ENCODE data around the gene TSEN34.
"Not testable (repeated sequence)": the region's sequence is repeated elsewhere in the genome, so short reads cannot be mapped to it uniquely, and the experiment has no call there.

Gene TSEN34

DNA sequence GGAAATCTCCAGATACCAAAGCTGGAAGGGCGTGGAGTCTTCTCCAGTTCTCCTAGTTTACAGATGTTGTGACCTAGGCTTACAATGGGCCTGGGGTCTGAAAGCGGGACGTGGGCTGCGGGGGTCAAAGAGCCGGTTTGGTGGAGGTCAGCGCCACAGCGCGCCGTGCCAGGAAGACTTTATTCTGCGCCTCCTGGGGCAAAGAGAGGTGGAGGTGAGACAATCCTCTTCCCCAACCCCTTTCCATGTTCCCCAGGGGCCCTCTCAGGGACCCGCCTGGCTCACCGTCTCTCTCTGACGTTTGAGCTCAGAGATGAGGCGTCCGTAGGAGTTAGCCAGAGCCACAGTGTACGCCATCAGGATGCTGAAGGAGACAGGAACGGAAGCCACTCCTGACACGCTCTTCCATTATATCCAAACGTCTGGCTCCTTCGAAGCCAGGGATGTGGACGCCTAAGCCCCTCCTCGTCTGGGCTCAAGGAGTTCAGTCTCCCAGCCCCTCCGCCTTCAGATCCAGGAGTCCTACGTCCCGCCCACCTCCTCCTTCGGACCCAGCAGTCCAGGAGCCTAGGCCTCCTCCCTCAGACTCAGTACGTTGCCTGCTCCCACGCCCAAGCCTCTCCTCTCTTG is 30.8 kb upstream of the TSEN34 start:
- in situ Hi-C loops (cut with HindIII; ENCODE audit: low sequenced_read_pairs): no loop called here

DNA sequence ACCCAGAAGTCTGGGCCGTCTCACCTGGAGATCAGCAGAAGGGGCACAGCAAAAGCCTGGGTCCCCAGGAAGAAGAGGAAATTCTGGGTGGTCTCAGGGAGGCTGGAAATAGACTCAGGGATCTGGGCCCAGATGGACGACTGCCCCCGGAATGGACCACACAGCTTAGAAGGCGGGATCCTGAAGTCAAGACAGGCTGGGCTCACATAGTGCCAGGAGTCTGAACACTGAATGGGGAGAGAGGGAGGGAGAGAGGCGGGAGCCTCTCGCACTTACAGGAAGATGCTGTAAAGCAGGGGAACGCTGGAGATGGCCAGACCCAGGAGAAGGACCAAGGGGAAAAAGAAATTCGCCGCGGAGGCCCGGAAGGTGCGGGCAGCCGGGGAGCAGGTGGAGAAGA is 30.3 kb upstream of the TSEN34 start:
- in situ Hi-C loops (cut with HindIII; ENCODE audit: low sequenced_read_pairs): no loop called here

DNA sequence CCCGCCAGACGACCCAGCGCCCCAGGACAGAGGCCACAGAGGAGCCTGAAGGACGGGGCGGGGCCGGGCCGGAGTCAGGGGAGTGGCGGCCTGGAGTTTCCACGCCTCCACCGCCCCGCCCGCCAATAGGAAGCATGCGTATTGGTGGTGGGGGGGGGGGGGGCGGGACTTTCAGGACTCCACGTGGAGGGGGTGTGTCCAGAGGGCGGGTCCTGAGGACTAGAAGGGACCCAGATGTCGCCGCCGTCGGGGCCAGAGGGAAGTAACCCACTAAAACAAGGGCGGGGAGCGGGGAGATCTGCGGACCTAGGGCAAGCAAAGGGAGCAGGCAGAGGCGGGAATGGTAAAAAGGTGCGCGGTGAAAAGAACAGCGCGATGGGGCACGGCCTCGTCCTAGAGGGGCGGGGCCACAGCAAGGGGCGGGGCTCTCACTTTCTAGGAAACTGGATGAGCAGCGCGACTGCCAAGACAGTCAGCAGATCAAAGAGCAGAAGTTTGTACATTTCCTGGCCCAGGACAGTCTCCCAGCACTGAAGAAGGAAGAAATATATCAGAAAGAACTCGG is 28.8 kb upstream of the TSEN34 start:
- in situ Hi-C loops (cut with HindIII; ENCODE audit: low sequenced_read_pairs): no loop called here

DNA sequence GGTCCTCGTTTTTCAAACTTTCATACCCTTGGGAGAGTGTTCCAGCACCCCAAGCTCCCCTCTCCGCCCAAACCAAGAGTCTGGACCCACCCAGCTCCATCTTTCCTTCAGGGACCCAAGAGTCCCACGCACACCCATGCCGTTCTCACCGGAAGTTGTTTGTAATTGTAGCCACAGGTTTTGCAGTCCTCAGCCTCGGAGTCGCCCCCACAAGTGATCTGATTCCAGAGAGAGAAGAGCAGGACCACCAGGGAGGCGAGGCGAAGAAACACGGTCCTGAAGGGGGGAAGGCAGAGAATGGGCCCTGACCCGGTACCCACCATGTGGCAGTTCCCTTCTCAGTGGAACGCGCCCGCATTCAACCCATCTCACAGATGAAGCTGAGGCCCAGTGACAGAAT is 28.2 kb upstream of the TSEN34 start:
- in situ Hi-C loops (cut with HindIII; ENCODE audit: low sequenced_read_pairs): no loop called here

DNA sequence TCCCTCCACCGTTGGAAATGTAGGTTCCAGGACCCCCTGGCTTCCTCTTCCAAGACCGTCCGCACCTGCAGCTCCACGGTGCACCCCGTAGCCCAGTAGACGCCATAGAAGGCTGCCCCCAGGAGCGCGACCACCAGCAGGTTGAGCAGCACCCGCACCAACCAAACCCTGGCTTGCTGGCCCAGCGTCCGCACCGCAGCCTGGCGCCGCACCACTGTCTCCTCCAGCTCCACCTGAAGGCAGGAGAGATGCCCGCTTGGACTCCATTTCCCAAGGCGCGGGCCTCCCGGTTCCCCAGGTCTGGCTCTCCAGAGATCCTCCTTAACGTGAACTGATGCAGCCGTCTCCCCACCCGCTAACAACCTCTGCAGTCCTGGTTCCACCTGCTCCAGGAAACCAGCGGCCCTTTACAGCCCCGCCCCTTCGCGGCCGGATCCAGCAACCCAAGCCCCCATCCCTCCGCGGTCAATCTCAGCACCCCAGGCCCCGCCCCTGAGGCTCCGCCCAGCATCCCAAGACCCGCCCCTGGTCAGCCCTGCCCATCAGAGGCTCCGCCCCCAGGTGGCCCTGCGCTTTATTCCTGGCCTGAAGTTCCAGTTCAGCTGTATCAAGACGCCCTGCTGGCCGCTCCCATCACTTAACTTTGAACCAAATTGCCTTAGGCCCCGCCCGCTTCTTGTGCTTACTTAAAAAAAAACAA is 26.6 kb upstream of the TSEN34 start:
- in situ Hi-C loops (cut with HindIII; ENCODE audit: low sequenced_read_pairs): no loop called here

DNA sequence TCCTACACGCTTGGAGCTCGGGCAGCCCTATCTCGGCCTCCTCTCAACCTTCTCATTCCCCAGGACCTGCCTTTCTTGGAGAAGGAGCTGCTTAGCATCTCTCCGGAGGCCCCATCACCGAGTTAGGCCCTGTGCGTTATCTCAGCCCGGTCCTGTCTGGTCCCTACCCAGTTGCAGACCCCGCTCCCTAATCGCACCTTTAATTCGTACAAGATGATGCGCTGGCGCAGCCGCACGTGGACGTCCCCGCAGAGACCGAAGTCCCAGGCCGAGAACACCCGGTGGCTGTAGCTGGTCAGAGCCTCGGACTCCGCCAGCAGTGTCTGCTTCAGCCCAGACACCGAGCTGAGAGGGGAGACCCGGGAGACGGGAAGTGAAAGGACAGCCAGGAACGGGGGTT is 25.9 kb upstream of the TSEN34 start:
- in situ Hi-C loops (cut with HindIII; ENCODE audit: low sequenced_read_pairs): no loop called here

DNA sequence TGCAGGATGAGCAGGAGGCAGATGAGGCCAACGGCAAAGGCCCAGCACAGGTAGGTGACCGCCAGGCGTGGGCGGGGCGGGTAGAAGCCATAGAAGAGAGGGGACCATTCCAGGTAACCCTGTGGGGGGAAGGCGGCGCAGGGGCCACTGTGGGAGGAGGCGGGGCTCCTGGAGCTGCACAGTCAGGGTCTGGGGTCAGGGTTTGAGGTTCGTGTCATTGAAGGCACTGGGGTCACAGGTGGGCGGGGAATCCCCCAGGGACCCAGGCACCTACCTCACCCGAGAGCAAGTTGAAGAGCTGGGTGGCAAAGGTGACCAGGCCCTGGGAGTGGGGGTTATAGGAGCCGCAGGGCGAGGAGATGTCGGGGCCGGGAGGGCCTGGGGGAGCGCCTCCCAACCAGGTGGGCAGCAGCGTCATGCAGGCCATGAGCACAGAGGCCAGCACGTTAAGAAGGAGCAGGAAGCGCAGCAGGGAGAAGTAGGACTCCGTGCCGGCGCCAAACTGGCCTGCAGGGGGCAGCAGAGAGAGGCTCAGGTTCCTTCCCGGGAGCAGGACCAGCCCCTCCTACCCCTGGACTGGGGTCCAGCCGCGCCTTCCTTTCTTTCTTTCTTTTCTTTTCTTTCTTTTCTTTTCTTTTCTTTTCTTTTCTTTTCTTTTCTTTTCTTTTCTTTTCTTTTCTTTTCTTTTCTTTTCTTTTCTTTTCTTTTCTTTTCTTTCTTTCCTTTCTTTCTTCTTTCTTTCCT is 22.8 kb upstream of the TSEN34 start:
- in situ Hi-C loops (cut with HindIII; ENCODE audit: low sequenced_read_pairs): no loop called here

DNA sequence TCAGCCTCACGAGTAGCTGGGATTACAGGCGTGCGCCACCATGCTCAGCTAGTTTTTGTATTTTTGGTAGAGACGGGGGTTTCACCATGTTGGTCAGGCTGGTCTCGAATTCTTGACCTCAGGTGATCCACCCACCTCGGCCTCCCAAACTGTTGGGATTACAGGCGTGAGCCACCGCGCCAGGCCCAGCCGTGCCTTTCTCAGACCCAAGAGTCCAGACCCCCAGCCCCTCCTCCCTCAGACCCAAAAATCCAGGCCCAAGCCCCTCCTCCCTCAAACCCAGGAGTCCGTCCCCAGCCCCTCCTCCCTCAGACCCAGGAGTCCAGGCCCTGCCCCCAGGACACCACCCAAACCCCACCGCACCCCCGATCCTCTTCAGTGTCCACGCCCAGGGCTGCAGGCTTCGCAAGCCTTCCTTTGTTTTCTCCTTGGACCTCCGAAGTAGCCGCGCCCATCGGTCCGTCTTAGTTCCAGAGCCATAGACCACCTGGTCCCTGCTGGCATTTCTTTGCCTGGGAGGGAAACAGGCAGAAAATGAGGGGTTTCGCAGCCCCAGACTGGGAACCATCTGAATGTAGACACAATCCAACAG is 21.9 kb upstream of the TSEN34 start:
- in situ Hi-C loops (cut with HindIII; ENCODE audit: low sequenced_read_pairs): no loop called here

DNA sequence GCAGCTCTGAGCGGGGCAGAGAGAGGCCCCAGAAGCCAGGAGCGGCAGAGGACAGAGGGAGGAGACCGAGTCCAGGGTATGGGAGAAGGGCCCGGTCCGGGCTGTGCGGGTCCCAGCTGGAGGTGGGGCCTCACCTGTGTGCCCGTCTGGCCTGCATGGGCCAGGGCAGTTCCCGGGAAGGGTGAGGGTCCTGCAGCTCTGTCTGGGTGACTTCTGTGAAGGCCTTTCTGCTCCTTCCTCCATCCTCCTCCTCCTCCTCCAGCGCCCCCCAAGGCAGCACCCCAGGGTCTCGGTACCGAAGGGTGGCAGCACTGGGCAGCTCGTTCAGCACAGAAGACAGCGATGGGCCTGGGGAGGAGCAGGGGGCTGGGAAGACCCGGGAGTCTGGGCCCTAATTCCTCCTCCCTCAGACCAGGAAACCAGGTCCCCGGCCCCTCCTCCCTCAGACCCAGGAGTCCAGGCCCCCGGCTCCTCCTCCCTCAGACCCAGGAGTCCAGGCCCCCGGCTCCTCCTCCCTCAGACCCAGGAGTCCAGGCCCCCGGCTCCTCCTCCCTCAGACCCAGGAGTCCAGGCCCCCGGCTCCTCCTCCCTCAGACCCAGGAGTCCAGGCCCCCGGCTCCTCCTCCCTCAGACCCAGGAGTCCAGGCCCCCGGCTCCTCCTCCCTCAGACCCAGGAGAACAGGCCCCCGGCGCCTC is 19.2 kb upstream of the TSEN34 start:
- in situ Hi-C loops (cut with HindIII; ENCODE audit: low sequenced_read_pairs): not testable (repeated sequence)

DNA sequence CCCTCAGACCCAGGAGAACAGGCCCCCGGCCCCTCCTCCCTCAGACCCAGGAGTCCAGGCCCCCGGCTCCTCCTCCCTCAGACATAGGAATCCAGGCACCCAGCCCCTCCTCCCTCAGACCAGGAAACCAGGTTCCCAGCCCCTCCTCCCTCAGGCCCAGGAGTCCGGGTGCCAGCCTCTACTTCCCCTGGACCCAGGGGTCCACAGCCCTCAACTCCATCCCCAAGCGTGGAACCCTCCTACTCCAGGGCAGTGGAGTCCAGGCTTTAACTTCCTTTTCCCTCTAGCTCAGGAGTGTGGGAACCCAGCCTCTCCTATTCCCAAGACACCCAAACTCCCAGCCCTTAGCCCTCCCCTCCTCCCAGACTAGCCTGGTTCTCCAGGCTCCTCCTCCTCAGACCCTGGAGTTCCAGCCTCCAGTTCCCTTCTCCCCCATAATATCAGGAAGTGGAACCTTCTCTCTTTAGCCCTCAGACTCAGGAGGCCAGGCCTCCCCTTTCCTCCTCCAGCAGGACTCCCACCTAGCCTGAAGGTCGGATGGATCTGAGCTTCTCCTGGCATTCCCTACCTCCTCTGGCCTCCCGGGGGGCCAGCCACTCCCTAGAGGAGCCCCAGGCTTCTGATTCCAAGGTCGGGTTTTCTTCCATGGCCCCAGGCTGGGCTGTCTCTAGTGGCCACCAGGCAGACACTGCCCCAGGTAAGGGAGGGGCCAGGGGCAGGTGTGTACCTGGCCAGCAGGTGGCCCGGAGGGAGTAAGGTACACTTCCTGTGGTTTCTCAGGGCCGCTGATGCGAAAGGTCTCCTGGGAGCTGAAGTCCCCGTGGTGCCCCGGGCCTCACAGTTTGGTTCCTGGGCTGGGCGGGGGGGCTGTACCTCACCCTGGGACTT is 18.4 kb upstream of the TSEN34 start, which contains the start of gene TMC4:
TMC4 (minus strand) TSS at position 690 of the 888 bp plus-strand sequence; CDS start at position 647, 43 bp downstream.
- in situ Hi-C loops (cut with HindIII; ENCODE audit: low sequenced_read_pairs): no loop called here

DNA sequence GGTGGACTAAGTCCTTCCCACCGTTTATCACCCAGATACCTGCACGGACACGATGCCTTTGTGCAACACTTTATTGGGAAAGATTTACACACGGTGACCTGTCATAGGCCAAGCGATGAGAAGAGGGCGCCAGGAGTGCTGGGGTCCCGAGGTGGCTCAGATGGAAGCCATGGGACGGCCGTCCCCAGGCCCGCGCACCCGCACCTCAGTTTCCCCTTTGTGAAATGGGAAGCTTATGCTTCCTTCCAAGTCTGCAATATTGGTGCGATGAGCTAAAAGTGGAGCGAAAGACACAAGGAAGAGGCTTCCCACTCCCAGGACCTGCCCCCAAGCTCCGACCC is 17.8 kb upstream of the TSEN34 start:
- in situ Hi-C loops (cut with HindIII; ENCODE audit: low sequenced_read_pairs): no loop called here

DNA sequence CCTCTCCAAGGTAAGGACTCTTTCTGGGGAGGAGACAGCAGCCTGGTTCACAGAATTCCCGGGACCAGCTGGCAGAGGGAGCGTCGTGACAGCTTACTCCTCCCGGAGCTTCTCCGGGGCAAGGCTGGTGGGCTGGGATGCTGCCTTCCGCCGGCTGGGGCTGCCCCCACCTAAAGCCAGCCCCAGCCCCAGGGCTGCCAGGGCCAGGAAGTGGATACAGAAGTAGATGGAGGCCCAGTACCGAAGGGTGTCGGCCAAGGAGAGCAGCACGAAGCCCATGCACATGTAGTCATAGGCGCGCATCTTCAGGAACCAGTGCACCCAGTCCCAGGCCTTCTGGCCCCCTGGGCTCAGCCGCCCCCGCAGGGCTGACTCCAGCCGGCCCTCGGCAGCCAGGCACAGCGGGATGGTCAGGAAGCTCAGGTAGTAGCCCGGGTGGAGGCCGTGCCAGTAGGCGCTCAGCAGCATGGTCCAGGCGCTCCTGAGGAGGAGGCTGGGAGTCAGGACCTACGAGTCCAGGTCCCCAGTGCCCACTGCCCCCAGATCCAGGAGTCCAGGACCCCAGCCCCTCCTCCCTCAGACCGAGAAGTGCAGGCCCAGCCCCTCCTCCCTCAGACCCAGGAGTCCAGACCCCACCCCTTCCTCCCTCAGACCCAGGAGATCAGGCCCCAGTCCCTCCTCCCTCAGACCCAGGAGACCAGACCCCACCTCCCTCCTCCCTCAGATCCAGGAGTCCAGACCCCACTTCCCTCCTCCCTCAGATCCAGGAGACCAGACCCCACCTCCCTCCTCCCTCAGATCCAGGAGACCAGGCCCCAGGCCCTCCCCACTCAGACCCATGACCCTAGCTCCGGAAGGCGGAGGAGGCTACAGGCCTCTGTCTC is 16.9 kb upstream of the TSEN34 start:
- in situ Hi-C loops (cut with HindIII; ENCODE audit: low sequenced_read_pairs): no loop called here

DNA sequence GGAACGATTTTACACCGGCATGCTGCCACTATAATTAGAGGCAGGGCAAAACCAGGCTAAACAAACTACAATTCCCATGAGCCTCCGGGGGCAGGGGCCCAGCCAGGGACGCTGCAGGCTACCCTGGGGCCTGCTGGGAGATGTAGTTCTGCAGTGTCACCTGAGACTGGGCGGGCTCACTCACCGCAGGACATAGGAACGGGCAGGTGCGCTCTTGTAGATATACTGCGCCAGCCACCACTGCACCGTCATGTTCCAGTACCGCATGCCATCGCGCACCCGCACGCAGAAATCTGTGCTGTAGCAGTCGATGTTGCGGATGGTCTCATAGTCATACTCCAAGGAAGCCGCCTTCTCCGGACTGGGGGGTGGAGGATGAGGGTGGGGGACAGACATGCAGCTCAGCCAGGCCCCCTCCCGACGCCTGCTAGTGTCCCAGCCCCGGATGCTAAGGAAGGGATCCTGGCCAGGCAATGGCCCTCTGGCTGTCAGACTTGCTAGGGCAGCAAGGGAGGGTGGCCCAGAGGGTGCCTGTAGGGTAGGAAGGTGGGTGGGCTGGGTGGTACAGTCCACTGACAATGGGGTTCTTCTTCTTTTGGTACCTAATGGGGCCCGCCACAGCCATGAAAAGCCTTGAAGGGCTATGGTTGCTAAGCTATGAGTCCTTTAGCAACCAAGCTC is 12.4 kb upstream of the TSEN34 start:
- in situ Hi-C loops (cut with HindIII; ENCODE audit: low sequenced_read_pairs): no loop called here

DNA sequence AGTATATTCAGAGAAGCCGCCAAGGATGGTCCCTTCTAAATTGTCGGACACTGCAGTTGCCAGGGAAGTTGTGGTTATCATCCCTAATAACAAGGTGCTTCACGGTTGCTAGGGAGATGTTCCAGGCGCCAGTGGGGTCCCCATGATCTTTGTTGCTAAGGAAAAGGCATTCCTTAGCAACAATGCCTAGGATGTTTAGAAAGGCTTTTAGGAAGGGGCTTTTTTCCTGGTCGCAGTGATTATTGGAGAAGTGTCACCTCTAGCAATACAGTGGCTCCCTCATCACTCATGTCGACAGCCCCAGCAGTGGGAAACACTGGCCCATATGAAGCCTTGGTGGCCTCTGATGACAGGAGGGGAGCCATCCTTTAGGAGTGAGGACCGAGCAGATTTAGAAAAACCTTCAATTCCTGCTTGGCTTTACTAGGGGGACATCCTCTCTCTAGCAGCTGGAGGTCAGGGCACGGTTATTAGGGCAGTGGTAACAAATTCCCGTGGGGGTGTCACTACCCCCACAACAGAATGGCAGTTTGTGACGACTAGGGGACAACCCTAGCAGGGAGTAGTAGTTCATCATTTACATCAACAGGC is 11.8 kb upstream of the TSEN34 start:
- in situ Hi-C loops (cut with HindIII; ENCODE audit: low sequenced_read_pairs): no loop called here

DNA sequence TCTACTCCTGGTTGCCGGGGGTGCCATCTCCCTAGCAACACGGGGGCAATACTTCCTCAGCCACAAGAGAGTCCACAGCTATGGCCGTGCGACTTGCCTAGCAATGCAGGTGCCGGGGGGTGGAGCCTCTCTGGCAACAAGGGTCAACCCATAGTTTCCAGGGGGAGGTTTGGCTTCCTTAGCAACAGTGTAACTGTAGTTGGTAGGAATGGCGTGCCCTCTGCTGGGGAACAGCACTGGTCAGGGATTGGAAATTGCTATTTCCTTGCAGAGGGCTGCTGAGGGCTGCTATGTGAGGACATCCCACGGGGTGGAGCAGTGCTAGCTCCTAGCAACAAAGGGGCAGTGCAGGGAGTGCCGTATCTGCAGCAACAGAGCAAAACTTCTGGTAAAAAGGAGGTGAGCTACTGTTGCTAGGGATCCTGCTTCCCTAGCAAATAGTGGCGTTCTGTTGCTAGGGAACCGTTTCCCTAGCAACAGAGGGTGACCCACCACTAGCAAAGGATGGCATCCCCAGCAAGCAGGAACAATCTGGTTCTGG is 11.1 kb upstream of the TSEN34 start:
- in situ Hi-C loops (cut with HindIII; ENCODE audit: low sequenced_read_pairs): no loop called here

DNA sequence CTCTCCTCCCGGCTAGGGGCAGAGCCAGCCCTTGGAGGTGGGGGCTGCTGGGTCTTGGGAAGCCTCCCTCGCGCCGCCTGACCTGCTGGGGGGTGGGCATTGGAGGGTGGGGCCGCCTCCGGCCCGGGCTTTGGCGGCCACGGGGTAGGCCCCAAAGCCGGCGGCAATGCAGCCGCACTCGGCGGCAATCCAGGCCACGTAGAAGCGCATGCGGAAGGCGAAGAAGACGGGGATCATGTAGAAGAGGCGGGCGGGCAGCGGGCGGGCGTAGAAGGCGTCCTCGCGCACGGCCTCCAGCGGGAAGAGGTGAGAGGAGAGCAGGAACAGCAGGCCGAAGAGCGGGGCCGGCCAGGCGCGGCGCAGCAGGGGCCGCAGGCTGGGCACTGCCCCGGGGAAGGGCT is 10.4 kb upstream of the TSEN34 start:
- in situ Hi-C loops (cut with HindIII; ENCODE audit: low sequenced_read_pairs): no loop called here

DNA sequence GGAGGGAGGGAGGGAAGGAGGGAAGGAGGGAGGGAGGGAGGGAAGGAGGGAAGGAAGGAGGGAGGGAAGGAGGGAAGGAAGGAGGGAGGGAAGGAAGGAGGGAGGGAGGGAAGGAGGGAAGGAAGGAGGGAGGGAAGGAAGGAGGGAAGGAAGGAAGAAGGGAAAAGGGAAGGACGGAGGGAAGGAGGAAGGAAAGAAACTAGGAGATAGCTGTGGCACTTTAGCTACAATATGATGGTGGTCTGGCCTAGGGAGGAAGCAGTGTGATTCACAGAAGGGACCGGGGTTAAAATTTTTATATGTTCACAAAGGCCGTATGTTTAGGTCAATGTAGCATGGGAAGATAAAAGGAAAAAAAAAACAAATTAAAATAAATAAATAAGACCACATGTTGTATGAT is 9.2 kb upstream of the TSEN34 start:
- in situ Hi-C loops (cut with HindIII; ENCODE audit: low sequenced_read_pairs): not testable (repeated sequence)

DNA sequence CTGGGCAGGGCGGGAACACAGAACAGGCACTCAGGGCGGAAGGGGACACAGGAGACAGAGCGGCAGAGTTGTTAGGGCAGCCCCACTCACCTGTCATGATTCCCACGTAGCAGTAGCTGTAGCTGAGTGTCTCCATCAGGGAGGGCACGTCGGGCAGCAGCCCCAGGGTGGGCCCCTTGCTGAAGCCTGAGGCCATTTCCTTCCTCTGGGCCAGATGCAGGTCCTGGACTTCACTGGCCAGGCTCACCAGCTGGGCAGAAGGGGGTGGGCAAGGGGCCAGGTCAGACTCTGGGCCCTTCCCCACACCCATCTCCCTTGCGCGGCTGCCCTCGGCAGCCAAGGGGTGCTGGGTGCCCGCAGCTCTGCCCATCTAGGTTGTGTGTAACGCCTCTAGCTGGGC is 7.7 kb upstream of the TSEN34 start:
- in situ Hi-C loops (cut with HindIII; ENCODE audit: low sequenced_read_pairs): no loop called here
